ENCODE results near the gene PFKFB3. TPM values are rescaled to one million over a fixed set of nuclear protein-coding genes. Genes with fewer than 3 reads are reported as not detected.
"Not testable (repeated sequence)": the region's sequence is repeated elsewhere in the genome, so short reads cannot be mapped to it uniquely, and the experiment has no call there.

Gene PFKFB3
- total and polyA plus RNA-seq, 7 donors: 25.4 to 704 (median 163) TPM

- Histone ChIP-seq H3K4me1 (peaks cover 44% of the 10 kb centered on the region), H3K27me3 (ENCODE audit: insufficient read depth in 3 of 3, low read length in 2 of 3) (no peaks in the 10 kb centered on the region), H3K36me3 (ENCODE audit: insufficient read depth in 1 of 2, low read depth in 1 of 2) (peaks cover 0 to 22% of the 10 kb centered on the region in 2 donors), H3K4me3 (peak overlapping the region; percentile 73), H3K9me3 (no peaks in the 10 kb centered on the region), H3K27ac (peak overlapping the region; percentile 92)
- TF ChIP-seq CTCF (IDR thresholded peaks at IDR 0.05): no peak
- 34 to 44% (median 38%) methylated on average over 6 of the region's 6 CpGs for WGBS, 3 donors
- no peak for ATAC-seq
- intact Hi-C loops (cut with DNase I): loop anchor here in 1 of 2 donors (5.0 kb wide), 1 partner anchor 37 kb away; the partner anchor contains the start of gene PFKFB3
- no peak for DNase-seq
Measured at GRCh38 chr10:6165221-6165725, 37.5 kb upstream of the PFKFB3 start.

GRCh38 chr10:6165933-6166332 lies 36.8 kb upstream of the PFKFB3 start:
- H3K27ac ChIP-seq: peak overlapping the region; percentile 92
- H3K36me3 ChIP-seq (ENCODE audit: insufficient read depth in 1 of 2, low read depth in 1 of 2): peaks cover 0 to 22% of the 10 kb centered on the region in 2 donors
- not testable (repeated sequence) for H3K27me3 ChIP-seq (ENCODE audit: insufficient read depth in 3 of 3, low read length in 2 of 3); DNase-seq; H3K4me3 ChIP-seq; ATAC-seq; H3K9me3 ChIP-seq
- 77 to 87% (median 83%) methylated on average over 15 of the region's 15 CpGs for WGBS, 3 donors
- H3K4me1 ChIP-seq: peaks cover 50% of the 10 kb centered on the region
- intact Hi-C loops (cut with DNase I): loop anchor here in 1 of 2 donors (5.0 kb wide), 1 partner anchor 36 kb away; the partner anchor contains the start of gene PFKFB3

- H3K4me3 ChIP-seq: no peak overlapping the region
- H3K27ac ChIP-seq: peak overlapping the region; percentile 92
- no peak for ATAC-seq
- H3K27me3 ChIP-seq (ENCODE audit: insufficient read depth in 3 of 3, low read length in 2 of 3): no peaks in the 10 kb centered on the region
- H3K4me1 ChIP-seq: peaks cover 62% of the 10 kb centered on the region
- H3K36me3 ChIP-seq (ENCODE audit: insufficient read depth in 1 of 2, low read depth in 1 of 2): peaks cover 0 to 22% of the 10 kb centered on the region in 2 donors
- 71 to 89% (median 79%) methylated on average over 2 of the region's 2 CpGs for WGBS, 3 donors
- DNase-seq: no peak
- TF ChIP-seq CTCF (IDR thresholded peaks at IDR 0.05): no peak
- intact Hi-C loops (cut with DNase I): loop anchor here in 1 of 2 donors (5.0 kb wide), 1 partner anchor 35 kb away; the partner anchor contains the start of gene PFKFB3
- no peaks in the 10 kb centered on the region for H3K9me3 ChIP-seq
Measured at GRCh38 chr10:6167456-6167855, 35.3 kb upstream of the PFKFB3 start.

GRCh38 chr10:6168084-6168483 lies 34.6 kb upstream of the PFKFB3 start:
- no peak overlapping the region for H3K4me3 ChIP-seq
- no peak for TF ChIP-seq CTCF (IDR thresholded peaks at IDR 0.05)
- peak overlapping the region; percentile 92 for H3K27ac ChIP-seq
- intact Hi-C loops (cut with DNase I): loop anchor here in 1 of 2 donors (5.0 kb wide), 1 partner anchor 34 kb away; the partner anchor contains the start of gene PFKFB3
- peaks cover 0 to 22% of the 10 kb centered on the region in 2 donors for H3K36me3 ChIP-seq (ENCODE audit: insufficient read depth in 1 of 2, low read depth in 1 of 2)
- no peaks in the 10 kb centered on the region for H3K9me3 ChIP-seq
- WGBS, 3 donors: 59 to 75% (median 59%) methylated on average over 3 of the region's 3 CpGs
- ATAC-seq (no peak), DNase-seq (no peak)
- H3K27me3 ChIP-seq (ENCODE audit: insufficient read depth in 3 of 3, low read length in 2 of 3): no peaks in the 10 kb centered on the region
- peaks cover 62% of the 10 kb centered on the region for H3K4me1 ChIP-seq

GRCh38 chr10:6170638-6171037 lies 32.1 kb upstream of the PFKFB3 start:
- no peak for DNase-seq
- Histone ChIP-seq H3K36me3 (ENCODE audit: insufficient read depth in 1 of 2, low read depth in 1 of 2) (peaks cover 0 to 20% of the 10 kb centered on the region in 2 donors), H3K27me3 (ENCODE audit: insufficient read depth in 3 of 3, low read length in 2 of 3) (no peaks in the 10 kb centered on the region), H3K9me3 (no peaks in the 10 kb centered on the region), H3K27ac (peak overlapping the region; percentile 92), H3K4me1 (peaks cover 66% of the 10 kb centered on the region), H3K4me3 (no peak overlapping the region)
- ATAC-seq: no peak
- intact Hi-C loops (cut with DNase I): no loop called here
- 53 to 58% (median 58%) methylated on average over 2 of the region's 2 CpGs for WGBS, 3 donors
- TF ChIP-seq CTCF (IDR thresholded peaks at IDR 0.05): no peak

All from psoas muscle (tissue), 8 donors.